Measurements from ENCODE around the gene SLX4IP. TPM values are rescaled to one million over a fixed set of nuclear protein-coding genes. Genes with fewer than 3 reads are reported as not detected.

The SLX4IP gene
- total and polyA plus RNA-seq, 4 donors: 1.2 to 9.5 (median 4.3) TPM

- no peak overlapping the region for H3K4me3 ChIP-seq
- H3K36me3 ChIP-seq (ENCODE audit: control insufficient read depth in 4 of 4, insufficient read depth in 4 of 4, low read length in 4 of 4): peaks cover 0 to 3% (median 0%) of the 10 kb centered on the region in 4 donors
- H3K9ac ChIP-seq (ENCODE audit: insufficient read depth in 1 of 2, low read length in 2 of 2): no peak overlapping the region
- ATAC-seq (ENCODE audit: insufficient read depth, low FRiP score): no peak
- no peak for DNase-seq
- no peaks in the 10 kb centered on the region for H3K9me3 ChIP-seq (ENCODE audit: control insufficient read depth in 4 of 4, insufficient read depth in 3 of 4, low read length in 3 of 4)
- no peaks in the 10 kb centered on the region for H3K27me3 ChIP-seq (ENCODE audit: control insufficient read depth in 3 of 3, insufficient read depth in 3 of 3, low read length in 2 of 3)
- no peak overlapping the region for H3K27ac ChIP-seq (ENCODE audit: low read depth in 1 of 2, low read length in 1 of 2)
- WGBS, 2 donors: 57 to 59% methylated on average over 1 of the region's 1 CpG
- TF ChIP-seq CTCF (IDR thresholded peaks at IDR 0.05; ENCODE audit: control extremely low read depth, extremely low read depth): no peak
- peaks cover 5 to 21% (median 5%) of the 10 kb centered on the region in 5 donors for H3K4me1 ChIP-seq (ENCODE audit: control insufficient read depth in 5 of 5, insufficient read depth in 5 of 5, low read length in 5 of 5)
Observed at GRCh38 chr20:10521836-10522235, 86.7 kb downstream of the SLX4IP start.

DNA sequence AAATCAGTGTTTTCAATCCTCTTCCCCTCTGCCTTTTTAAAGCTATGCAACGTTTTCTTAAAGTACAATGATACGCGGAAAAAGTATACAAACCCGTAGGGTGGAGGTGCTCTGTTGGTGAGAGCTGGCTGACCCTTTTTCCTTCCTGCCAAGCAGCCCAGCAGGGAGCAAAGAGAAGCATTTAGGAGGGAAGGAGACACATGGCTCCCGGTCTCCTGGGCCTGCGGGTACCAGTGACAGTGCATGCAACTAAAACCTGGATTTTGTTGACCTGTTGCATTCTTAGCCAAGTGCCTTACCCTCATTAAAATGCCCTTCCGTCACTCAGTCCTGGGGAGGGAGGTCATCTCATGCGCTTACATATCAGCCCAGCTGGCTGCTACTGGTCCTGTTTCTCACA is 87.2 kb downstream of the SLX4IP start:
- Histone ChIP-seq H3K27ac (ENCODE audit: low read depth in 1 of 2, low read length in 1 of 2) (no peak overlapping the region), H3K9me3 (ENCODE audit: control insufficient read depth in 4 of 4, insufficient read depth in 3 of 4, low read length in 3 of 4) (no peaks in the 10 kb centered on the region), H3K27me3 (ENCODE audit: control insufficient read depth in 3 of 3, insufficient read depth in 3 of 3, low read length in 2 of 3) (no peaks in the 10 kb centered on the region), H3K9ac (ENCODE audit: insufficient read depth in 1 of 2, low read length in 2 of 2) (no peak overlapping the region), H3K36me3 (ENCODE audit: control insufficient read depth in 4 of 4, insufficient read depth in 4 of 4, low read length in 4 of 4) (peaks cover 0 to 3% (median 0%) of the 10 kb centered on the region in 4 donors), H3K4me1 (ENCODE audit: control insufficient read depth in 5 of 5, insufficient read depth in 5 of 5, low read length in 5 of 5) (peaks cover 5 to 19% (median 5%) of the 10 kb centered on the region in 5 donors), H3K4me3 (no peak overlapping the region)
- ATAC-seq (ENCODE audit: insufficient read depth, low FRiP score) (no peak), DNase-seq (no peak)
- TF ChIP-seq CTCF (IDR thresholded peaks at IDR 0.05; ENCODE audit: control extremely low read depth, extremely low read depth): no peak
- 78 to 84% methylated on average over 8 of the region's 8 CpGs for WGBS, 2 donors

DNA sequence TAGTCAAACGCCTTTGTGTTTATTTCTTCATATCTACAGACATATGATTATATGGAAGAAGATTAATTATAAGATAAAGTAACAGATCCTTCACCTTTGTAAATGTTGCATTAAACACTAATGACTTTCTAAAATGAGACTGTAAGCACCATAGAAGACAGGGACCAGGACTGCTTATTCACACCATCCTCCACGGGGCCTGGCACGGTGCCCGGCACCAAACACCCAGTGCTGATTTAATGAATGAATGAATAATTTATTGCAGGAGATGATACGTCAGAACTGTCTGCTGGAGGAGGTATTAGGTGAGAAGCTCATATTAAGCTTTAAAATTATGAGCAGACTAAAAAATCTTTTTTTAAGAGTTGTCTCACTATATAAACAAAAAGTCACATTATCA is 88.3 kb downstream of the SLX4IP start:
- no peak for DNase-seq
- peaks cover 5 to 19% (median 5%) of the 10 kb centered on the region in 5 donors for H3K4me1 ChIP-seq (ENCODE audit: control insufficient read depth in 5 of 5, insufficient read depth in 5 of 5, low read length in 5 of 5)
- no peaks in the 10 kb centered on the region for H3K27me3 ChIP-seq (ENCODE audit: control insufficient read depth in 3 of 3, insufficient read depth in 3 of 3, low read length in 2 of 3)
- no peaks in the 10 kb centered on the region for H3K9me3 ChIP-seq (ENCODE audit: control insufficient read depth in 4 of 4, insufficient read depth in 3 of 4, low read length in 3 of 4)
- H3K9ac ChIP-seq (ENCODE audit: insufficient read depth in 1 of 2, low read length in 2 of 2): no peak overlapping the region
- ATAC-seq (ENCODE audit: insufficient read depth, low FRiP score): no peak
- H3K36me3 ChIP-seq (ENCODE audit: control insufficient read depth in 4 of 4, insufficient read depth in 4 of 4, low read length in 4 of 4): peaks cover 0 to 3% (median 0%) of the 10 kb centered on the region in 4 donors
- no peak for TF ChIP-seq CTCF (IDR thresholded peaks at IDR 0.05; ENCODE audit: control extremely low read depth, extremely low read depth)
- H3K27ac ChIP-seq (ENCODE audit: low read depth in 1 of 2, low read length in 1 of 2): no peak overlapping the region
- WGBS, 2 donors: 74 to 83% methylated on average over 5 of the region's 5 CpGs
- no peak overlapping the region for H3K4me3 ChIP-seq

GRCh38 chr20:10524034-10524476 is 89.0 kb downstream of the SLX4IP start:
- H3K27ac ChIP-seq (ENCODE audit: low read depth in 1 of 2, low read length in 1 of 2): no peak overlapping the region
- TF ChIP-seq CTCF (IDR thresholded peaks at IDR 0.05; ENCODE audit: control extremely low read depth, extremely low read depth): no peak
- H3K9me3 ChIP-seq (ENCODE audit: control insufficient read depth in 4 of 4, insufficient read depth in 3 of 4, low read length in 3 of 4): no peaks in the 10 kb centered on the region
- ATAC-seq (ENCODE audit: insufficient read depth, low FRiP score): no peak
- no peak overlapping the region for H3K9ac ChIP-seq (ENCODE audit: insufficient read depth in 1 of 2, low read length in 2 of 2)
- 75 to 81% methylated on average over 10 of the region's 10 CpGs for WGBS, 2 donors
- H3K4me3 ChIP-seq: no peak overlapping the region
- H3K4me1 ChIP-seq (ENCODE audit: control insufficient read depth in 5 of 5, insufficient read depth in 5 of 5, low read length in 5 of 5): peaks cover 5 to 19% (median 5%) of the 10 kb centered on the region in 5 donors
- H3K27me3 ChIP-seq (ENCODE audit: control insufficient read depth in 3 of 3, insufficient read depth in 3 of 3, low read length in 2 of 3): no peaks in the 10 kb centered on the region
- peaks cover 0 to 3% (median 0%) of the 10 kb centered on the region in 4 donors for H3K36me3 ChIP-seq (ENCODE audit: control insufficient read depth in 4 of 4, insufficient read depth in 4 of 4, low read length in 4 of 4)
- peak; percentile 72 to 82 (median 77) for DNase-seq
